HG03135 (cell line): ENCODE results near the gene WNT6.

ENCODE experiments used
- ATAC-seq: cut with Tn5 transposase; IDR thresholded peaks from one replicate; pipeline ENCODE4 v1.9.1; 2021; ENCODE audit warnings: mild to moderate bottlenecking, moderate library complexity; ENCODE audit not compliant: unreplicated experiment

The WNT6 gene

DNA sequence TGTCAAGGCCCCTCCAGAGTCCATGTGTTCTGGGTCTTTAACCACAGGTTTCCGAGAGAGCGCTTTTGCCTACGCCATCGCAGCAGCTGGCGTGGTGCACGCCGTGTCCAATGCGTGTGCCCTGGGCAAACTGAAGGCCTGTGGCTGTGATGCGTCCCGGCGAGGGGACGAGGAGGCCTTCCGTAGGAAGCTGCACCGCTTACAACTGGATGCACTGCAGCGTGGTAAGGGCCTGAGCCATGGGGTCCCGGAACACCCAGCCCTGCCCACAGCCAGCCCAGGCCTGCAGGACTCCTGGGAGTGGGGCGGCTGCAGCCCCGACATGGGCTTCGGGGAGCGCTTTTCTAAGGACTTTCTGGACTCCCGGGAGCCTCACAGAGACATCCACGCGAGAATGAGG, 30.3 kb downstream of the WNT6 start:
- no peak for ATAC-seq

DNA sequence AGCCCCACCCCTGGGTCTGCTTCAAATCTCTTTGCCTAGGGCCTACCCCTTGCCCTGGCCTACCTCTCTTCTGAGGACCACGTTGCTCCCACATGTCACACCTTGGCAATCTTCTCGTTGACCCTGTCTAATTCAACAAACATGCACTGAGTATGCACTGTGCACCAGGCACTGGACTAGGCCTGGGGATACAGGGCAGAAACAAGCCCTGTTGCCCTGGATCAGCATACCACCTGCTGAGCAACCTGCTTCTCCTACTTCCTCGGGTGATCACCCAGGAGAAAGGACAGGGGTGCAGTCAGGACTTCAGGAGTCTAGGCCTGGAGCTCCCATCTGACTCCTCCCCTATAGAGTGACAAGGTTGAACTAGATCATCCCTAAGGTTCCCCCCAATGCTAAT, 30.8 kb downstream of the WNT6 start:
- no peak for ATAC-seq

DNA sequence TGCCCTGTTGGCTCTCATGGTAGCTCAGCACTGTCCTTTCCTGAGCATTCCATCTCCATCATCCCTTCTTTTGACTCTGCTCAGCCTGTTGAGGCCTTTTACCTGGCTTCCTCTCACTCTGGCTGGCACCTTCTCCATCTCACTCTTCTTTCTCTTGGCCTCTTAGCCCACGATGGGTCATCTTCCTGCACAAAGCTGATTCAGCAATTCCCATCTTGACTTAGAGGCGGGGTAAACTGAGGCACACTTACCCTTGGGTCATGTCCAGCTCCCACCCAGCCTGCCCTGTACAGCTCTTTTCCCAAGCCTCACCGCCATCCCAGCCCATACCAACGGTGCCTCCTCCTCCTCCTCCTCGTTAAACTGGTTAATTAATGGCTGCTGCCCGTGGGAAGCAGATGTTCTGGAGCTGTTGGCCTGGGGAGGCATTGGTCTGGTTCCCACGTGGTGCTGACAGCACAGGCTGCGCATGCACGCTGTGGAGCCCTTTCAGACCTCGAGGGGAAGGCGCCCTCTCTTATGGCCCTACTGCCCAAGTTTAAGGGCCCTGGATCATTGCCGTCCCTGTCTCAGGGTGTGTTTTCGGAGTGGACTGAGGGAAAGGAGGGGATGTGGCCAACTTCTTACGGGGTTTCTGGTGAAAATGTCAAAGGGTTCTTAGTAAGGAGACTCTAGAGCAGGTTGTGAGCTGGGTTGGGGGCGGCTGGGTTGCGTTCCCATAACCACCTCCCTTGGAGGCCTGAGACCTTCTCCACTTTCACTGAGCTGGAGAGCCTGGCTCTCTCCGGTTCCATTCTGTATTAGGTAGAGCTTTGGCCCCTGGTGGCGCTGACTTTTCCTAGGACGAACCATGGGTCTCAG, 31.9 kb downstream of the WNT6 start:
- ATAC-seq: no peak

DNA sequence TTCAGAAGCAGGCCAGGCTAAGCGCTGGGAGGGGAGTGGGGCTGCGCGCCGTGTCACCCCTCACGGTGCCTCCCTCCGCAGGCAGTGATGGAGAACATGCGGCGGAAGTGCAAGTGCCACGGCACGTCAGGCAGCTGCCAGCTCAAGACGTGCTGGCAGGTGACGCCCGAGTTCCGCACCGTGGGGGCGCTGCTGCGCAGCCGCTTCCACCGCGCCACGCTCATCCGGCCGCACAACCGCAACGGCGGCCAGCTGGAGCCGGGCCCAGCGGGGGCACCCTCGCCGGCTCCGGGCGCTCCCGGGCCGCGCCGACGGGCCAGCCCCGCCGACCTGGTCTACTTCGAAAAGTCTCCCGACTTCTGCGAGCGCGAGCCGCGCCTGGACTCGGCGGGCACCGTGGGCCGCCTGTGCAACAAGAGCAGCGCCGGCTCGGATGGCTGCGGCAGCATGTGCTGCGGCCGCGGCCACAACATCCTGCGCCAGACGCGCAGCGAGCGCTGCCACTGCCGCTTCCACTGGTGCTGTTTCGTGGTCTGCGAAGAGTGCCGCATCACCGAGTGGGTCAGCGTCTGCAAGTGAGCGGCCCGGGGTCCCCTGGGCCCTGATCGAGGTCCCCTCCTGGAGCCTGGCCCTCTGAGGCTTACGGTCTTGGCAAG, 33.2 kb downstream of the WNT6 start:
- peak; percentile 38 for ATAC-seq

DNA sequence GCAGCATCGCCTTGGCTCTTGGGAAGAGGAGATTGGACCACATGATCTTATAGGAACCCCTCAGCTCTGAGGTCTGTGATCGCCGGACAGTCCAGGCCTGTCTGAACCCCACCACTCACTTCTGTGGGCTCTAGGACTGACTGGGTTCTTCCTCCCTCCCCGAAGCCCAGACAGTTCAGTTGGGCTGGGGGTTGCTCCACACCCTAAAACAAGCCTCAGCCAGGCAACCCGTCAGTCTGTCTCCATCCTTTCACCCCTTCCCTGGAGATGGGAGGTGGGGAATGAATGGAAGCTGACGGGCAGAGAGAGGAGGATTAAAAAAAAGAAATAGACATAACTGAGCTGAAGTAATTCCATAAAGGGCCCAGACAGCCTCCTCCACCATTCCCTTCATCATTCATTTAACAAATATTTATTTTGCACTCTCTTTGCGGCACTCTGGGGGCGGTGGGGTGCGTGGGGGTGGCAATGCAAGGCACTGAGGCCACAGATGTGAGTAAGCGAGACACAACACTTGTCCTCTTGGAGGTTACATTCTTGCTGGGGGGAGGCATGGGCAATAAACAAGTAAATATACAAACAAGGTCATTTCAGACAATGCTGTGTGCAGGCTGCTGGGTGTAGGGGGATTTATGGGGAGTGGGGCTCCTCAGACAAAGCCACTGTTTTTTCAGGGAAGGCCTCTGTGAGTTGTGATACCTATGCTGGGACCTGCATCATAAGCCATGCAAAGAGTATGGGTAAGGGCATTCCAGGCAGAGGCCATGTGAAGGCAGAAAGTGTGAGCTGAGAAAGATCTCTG, 33.9 kb downstream of the WNT6 start:
- ATAC-seq: no peak

DNA sequence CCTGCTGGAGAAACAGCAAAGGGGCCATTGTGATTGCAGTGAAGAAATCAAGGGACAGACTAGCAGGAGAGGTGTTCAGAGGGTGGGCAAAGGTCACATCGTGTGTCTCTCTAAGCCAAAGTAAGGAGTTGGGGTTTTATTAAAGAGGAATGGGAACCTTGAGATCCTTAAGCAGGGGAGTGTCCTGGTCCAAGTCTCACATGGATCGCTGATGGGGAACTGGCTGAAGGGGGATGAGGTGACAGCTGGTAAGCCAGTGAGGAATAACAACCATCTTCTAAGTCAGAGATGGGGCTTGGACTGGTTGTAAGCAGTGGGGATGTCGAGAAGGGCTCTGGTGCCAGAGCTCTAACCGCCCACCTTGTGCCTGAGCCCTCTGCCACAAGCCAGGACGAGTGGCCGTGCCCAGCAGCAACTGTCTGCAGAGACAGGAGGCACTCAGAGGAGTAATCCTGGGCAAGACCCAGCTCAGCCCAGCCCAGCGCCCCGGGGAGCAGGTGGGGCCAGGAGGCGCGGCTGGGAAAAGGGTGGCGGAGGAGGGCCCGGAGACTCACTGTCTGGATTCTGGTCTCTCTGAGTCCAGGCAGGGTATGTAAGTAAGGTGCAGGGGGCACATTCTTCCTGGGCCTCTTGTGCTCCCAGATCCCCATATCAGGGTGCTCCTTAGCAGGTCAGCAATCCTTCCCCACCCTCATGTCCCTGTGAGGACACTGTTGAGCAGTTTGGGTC, 34.7 kb downstream of the WNT6 start:
- no peak for ATAC-seq

DNA sequence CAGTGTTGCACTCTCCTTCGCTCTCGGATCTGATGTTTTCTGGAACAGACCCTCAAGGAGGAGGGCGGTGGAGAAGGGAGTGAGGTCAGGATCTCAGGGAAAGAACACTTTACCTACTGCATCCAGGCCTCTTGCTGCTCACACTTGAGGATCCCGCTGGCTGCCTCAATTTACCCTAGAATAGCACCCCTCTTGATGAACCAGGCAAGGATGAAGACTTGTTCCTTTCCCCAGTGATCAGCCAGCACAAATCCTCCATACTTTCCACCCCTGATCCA, 35.2 kb downstream of the WNT6 start:
- no peak for ATAC-seq

DNA sequence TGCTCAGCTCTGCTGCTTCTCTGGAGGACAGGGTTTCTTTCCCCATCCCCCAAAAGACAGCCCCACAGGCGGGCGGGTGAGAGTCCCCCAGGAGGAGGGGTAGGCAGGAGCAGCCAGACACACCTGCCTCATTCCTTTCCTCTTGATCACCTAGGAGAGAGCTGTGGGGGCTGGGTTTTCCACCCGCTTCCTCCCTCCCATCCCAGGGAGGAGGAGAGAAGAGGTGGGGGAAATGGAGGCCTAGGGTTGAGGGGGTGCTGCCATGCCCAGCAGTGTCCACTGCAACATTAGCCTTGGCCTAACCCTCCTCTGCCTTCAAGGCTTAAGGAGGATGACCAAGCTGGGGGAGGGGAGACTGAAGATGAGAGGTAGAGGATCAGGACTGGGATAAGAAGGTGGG, 35.7 kb downstream of the WNT6 start:
- ATAC-seq: no peak

DNA sequence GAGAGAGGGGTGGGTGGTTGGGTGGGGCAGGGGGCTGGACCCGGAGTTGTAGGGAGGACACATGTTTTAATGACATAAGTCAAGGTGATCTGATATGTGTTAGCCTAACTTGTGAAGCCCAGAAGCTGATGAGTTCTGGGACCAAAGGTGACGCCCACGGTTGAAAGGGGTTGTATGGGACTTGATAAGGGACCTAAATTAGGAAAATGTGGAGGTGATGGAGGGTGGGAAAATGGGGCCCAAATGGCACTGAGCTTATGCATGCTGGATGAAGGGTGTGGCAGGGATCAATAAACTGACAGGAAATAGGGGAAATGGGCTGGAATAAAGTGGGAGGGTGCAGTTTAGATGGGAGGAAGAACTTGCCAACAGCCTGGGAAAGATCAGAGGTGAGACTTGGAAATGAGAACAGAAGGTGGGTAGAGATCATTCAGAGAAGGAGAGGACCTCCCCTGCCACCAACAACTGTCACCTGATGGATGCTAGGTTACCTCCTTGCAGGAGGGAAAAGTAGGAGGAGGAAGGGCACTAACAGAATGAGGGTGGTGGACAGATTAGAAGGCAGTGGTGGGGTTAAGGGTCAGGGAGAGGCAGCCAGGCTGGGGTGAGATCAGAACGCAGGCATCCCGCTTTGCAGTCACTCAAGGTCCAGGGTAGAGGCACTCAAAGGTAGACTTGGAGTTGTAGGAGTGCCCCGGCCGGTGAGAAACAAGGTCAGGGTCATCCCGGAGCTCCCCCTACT, 36.3 kb downstream of the WNT6 start:
- peak; percentile 6 for ATAC-seq

DNA sequence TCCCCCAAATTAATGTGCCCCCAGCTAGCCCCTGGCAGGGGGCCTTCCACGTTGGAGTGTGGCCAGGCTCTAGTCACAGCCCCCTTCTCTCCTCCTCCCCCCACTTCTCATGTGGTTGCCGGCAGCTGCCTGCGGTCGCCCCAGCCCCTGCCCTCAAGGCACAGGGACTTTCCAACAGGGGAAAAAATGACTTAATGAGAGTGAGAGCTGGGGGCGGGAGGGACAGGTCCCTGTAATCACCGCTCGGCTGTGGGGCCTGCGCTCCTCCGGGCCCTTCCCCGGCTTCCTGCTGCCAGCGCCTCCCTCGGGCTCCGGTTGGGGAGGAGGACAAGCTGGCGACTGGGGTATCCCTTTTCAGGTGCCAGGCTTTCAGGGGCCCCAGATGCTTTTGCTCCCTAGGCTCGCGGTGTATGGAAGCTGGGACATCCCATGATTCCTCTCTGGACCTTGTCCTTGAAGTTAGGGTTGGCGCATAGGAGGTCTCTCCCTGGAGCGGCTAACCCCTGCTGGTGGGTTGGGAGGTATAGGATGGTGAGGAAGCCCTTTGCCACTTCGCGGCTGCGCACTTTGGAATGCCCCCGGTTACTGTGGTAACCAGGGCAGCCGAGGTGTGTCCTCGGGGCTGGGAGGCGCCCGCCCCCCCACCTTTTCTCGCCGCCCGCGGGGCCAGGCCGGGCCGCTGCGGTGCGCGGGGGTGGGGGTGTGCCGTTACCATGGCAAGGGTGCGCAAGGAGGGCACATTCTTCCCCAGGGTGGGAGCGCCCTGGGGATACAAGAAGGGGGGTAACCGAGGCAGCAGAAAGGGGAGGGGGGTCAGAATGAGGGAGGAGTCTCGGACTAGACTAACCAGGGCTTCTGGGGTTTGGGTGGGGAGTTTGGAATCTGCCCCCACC, 37.1 kb downstream of the WNT6 start:
- peak; percentile 51 for ATAC-seq

DNA sequence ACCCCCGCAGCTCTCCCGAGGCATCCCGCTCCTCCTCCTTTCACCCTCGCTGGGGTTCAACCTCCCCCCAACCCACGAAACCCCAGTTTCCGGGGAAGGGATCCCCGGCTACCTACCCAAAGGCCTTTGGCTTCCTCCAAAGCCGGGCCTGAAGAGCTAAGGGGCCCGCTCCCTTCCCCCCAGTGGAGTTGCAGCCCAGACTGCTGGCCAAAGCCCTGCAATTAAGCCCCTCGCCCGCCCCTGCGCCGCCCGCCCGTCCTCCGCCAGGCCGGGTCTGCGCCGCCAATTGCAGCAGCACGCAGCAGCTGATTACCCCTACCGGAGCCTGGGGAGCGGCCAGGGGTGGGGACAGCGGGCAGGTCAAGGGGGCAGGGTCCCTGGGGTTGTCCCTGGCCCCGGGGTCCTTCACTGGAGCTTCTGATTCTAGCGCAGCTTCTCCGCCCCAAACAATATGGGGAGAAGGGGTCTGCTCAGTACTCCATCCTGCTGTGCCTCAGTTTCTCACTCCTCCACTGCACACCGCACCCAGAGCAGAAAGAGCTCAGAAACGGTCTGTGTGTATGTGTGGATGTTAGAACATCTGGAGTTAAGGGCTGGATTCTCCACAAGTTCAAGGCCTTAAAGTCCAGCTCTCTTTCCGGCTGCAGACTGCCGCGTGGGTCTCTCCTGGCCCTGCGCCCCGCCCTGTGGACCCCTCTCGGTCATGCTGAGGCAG, 37.9 kb downstream of the WNT6 start:
- ATAC-seq: no peak

DNA sequence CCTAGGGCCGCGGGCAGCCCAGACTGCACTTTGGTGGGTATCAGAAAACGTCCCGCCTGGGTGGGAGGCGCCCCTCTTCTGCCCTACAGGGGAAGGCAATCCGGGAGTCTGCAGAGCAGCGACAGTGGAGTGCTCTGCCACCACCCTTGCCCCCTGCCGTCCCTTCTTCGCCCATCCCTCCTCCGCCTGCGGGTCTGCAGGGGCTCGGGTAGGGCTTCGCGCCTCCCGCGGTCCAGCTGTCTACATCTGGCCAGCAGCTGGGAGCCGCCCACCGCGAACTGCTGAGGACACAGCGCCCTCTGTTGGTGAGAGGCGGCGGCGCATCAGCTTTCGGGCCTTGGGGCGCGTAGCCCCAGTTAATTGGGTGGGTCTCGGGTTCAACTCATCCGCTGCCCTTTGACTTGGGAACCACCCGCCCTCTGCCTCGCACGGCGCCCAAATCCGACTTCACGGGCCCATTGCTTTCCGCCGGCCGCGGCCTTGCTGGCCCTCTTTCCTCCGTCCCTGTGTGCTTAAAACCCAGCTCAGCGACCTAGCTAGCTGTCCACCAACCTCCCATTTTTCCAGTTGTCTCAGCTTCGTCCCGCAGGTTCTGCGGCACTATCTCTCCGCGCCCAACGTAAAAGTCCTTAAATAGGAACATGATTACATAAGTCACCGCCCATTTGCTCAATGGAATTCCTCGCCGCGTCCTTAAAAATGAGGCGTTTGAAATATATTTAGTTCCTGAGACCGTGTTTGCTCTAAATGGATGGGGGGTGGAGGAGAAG, 38.7 kb downstream of the WNT6 start:
- ATAC-seq: no peak

DNA sequence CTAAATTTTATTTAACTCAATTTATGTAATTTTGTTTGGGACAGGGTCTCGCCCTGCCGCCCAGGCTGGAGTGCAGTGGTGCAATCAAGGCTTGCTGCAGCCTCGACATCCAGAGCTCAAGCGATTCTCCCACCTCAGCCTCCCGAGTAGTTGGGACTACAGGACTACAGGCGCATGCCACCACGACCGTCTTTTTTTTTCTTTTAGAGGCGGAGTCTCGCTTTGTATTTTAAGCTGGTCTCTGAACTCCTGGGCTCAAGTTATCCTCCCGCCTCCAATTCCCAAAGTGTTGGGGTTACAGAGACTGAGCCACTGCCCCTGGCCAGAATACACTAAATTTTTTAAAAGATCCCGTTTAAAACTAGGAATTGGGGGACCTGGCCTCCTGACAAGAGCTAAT, 39.5 kb downstream of the WNT6 start:
- no peak for ATAC-seq

DNA sequence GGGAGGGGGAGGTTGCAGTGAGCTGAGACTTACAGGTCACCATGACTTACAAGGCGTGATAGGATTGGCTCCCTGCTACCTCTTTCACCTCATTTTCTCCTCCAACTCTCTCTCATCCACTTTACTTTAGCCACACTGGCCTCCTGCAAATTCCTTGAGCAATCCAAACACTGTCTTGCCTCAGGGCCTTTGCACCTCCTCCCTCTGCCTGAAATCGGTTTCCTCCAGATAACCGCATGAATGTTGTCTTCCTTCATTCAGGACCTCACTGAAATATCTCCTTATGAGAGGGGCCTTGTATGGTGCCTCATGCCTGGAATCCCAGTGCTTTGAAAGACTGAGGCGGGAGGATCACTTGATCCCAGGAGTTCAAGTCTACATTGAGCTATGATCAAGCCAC, 42.8 kb downstream of the WNT6 start:
- no peak for ATAC-seq

DNA sequence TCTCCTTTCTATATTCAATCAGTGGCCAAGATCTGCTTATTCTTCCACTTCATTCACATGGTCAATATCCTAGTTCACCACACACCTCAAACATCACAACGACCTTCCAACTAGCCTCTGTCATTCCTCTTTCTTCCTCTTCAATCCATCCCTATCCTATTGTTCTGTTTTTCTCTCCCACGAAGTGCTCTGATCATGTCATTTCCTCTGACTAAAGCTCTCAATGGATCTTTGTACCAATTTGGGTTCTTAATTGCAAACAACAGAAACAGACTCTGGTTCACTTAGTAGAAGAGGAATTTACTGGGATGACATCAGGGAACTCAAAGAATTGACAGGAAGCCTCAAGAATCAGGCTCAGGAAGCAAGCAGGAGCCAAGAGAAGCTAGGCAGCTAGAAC, 44.6 kb downstream of the WNT6 start:
- no peak for ATAC-seq

DNA sequence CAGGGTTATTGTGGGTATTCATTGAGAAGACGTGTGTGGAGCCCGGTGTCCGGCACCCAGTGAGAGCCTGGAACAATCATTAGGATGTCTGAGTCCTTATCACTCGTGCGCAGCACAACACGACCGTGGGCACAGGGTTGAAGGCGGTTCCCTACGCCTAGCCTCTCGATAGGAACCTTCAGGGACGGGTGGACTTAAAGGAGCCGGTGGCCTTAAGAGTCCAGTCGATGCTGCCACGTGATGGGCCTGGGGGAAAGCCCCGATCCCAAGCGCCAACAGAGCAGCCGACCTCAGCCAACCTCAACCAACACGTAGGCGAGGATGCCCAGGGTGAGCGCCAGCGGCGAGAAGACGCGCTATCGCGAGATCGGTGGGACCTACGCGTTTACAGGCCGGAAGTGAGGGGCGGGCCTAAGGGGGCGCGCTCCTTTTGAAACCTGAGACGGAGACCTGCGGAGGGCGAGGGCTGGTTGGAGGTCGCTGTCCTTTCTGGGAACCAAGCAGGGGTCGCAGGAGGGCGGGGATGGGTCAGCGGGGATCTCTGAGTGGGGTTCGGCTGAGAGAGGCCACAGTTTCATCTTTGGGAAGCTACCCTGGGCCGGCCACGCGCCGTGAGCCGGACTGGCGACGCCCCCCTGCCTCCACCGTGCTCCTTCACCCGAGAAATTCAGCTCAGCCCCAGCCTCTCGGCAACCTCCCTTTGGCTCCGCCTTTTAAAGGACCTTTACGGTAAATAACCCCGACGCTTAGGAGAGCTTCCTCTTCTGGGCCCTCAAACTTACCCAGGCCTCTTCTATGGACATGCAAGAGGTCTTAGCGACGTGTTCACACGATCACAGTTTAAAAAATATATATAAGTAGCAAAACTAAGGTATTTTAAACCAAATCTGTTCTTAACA, 49.4 kb downstream of the WNT6 start:
- ATAC-seq: peak; percentile 92

DNA sequence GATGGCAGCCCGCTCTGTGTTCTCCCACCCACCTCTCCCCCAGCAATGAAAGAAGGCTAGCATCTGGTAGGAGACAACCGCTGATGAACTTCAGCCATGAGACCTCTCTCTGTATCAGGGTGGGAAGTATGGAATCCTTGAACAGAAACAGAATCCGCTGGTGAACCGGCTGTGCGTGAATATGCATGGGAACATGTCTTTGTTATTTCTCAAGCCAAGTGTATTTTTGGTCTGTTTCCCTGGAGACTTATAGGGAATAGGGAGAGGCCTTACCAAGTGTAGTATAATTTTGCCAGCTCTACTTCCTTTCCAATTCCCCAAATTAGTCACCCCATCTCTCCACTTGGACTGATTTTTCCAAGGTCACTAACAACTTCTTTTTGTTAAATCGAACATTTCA, 51.1 kb downstream of the WNT6 start:
- ATAC-seq: no peak
